HG02678 (cell line): ENCODE results near the gene KRT86.
"Not testable (repeated sequence)": the region's sequence is repeated elsewhere in the genome, so short reads cannot be mapped to it uniquely, and the experiment has no call there.

Experiments used
- ATAC-seq: cut with Tn5 transposase; IDR thresholded peaks from one replicate; pipeline ENCODE4 v1.9.1; 2021; ENCODE audit warnings: mild to moderate bottlenecking, moderate library complexity; ENCODE audit not compliant: unreplicated experiment

KRT86 gene

DNA sequence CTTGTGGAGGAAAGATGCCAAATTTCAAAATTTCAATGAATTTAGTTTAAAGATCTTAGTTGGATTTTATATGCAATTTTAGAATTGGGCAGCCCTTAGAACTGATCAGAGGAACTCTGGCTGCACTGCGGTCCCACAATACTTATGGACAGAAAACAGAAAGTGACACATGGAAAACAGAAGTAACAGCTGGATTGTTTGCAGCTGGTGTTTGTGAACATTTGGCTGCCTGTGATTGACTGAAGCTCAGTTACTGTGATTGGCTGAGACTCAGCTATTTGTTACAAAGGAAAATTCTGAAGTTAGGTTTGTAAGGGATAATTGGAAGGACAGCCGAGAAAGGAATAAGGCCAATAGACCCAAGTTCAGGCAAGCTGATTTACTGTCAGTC lies 10.0 kb upstream of the KRT86 start:
- ATAC-seq: no peak

DNA sequence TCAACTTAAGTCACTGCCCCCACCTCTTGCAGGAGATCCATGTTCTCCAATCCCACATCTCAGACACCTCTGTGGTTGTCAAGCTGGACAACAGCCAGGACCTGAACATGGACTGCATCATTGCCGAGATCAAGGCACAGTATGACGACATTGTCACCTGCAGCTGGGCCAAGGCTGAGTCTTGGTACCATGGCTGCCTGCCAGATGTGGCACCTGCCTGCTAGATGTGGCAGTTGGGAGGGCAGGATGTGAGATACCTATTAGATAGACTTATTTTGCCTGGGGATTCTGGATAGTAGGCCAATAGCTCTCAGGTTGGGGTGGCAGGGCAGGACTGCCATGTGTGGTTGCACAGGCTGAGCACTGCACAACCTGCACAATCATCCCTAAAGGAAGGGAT lies 7.9 kb upstream of the KRT86 start:
- ATAC-seq: no peak

- ATAC-seq: no peak
Observed at GRCh38 chr12:52267266-52267665, 7.2 kb upstream of the KRT86 start.

DNA sequence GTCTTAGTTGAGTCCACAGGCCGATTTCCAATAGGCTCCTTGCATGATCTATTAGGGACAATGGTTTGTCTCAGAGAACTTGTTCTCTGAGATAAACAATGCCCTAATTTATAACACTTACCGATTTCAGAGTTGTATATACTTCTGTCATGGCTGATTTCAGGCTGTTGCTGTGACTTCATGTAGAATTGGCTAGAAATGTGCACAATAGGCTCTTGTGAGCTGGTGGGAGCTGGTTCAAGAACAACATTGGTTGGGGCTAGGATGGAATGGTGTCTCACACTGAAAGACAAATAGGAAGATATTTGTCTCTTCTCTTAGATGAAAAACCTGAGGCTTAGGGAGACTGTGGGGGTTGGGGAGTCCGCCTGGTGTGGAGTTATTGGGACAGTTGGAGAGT lies 6.7 kb upstream of the KRT86 start:
- ATAC-seq: no peak

DNA sequence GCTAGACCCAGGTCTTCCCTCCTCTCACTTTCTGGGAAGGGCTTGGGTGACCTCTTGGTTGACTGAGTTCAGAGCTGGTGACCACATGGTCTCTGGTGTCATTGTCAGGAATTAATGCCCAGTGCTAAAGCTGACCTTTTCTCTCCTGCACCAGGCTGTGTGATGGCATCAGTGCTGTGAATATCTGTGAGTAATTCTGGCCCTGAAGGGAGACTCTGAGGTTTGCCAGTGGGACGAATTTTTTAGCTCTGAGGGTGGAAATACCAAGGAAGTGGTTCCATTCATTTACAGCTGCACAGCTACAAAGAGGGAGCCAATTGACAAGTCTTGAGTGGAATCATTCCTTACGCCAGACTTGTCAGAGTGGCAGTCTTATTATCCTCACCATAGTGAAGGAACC lies 6.2 kb upstream of the KRT86 start:
- no peak for ATAC-seq

DNA sequence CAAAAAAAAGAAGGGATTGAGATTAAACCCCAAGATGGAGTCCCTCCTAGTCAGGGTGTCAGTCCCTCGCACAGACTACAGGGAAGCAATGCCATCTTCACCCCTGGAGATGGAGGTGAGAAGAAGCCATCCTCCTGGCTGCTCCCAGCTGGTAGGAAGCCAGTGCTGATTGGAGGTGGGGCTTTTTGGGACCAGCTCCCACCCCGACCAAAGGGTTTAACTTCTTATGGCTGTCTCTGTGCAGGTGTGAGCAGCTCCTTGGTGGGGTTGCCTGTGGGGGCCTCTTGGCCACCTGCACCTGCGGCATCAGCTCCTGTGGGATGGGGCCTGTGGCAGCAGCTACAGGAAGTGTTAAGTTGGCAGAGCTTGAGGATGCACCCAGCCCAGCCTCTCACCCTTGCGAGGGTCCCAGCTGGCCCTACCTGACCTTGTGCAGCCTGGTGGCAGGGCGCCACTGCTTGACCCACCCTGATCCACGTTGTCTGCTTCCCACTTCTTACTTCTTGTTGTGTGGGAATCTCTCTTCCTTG lies 3.8 kb upstream of the KRT86 start:
- ATAC-seq: no peak

- no peak for ATAC-seq
Observed at GRCh38 chr12:52271158-52271557, 3.3 kb upstream of the KRT86 start.

- no peak for ATAC-seq
Observed at GRCh38 chr12:52275686-52276085, 1.2 kb downstream of the KRT86 start.

DNA sequence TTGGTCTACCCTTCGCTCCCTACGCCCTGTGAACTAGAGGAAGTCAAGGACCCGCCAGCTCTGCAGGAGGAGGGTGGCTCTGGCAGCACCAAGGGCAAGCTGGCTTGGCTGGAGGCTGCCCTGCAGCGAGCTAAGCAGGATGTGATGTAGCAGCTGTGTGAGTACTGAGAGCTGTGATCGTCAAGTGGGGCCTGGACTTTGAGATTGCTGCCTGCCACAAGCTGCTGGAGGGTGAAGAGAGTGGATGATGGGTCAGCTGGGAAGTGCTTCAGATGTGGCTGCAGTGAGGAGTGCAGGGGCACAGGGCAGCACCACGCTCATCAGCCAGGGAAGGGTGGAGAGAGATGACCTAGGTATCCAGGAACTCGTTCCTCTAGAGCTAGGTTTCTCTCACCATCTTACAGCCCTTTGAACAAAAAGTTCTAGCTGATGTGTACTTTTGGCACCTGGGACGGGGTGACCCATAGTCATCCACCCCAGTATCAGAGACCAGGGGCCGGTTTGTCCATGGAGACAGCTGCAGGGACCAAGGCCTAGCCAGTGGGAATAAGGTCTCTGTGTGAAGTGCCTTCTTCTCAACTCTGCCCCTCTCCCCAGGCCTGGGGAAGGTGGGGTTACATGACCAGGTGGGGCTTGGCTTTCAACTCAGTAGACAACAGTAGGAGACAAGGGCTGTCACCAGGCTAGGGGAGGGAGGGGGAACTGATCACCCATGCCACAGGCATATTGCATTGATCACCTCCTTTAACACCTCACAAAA lies 3.2 kb downstream of the KRT86 start:
- ATAC-seq: no peak

DNA sequence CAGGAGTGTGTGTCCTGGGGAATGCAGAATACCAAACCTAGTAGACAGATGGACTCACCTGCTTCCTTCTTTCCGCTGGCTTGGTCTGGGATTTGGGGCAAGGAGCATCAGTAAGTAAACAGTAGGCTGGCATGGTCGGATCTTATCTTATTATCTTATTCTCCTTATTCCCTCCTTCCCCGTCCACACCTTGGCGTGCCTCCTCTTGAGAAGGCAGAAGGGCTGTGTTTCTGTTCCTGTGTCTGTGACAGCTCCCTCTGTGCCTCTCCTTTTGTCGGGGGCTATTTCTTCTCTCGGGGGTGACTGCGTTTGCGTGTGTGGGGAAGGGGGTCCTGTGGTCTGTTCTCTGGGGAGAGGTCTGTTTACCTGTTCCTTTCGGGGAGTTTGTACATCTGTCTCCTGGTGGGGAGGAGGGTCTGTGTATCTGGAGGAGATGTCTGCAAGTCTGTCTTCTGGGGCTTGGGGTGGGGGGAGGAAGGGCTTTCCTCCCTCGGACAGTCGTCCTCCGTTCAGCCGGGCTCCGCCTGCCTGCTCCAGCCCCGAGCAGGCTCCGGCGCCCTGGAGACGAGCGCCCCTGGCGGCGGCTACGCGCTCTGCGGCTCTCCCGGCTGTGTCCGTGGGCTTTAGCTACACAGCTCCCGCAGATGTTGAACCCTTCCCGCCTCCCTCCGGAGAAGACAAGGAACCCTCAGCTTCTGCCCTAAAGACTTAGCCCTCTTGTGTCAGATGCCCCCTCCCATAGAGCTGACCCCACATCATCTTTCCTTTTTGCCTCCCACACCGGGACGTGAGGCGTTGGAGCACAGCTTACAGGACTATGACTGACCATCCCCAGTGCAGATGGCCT lies 4.4 kb downstream of the KRT86 start:
- ATAC-seq: peak; percentile 81

DNA sequence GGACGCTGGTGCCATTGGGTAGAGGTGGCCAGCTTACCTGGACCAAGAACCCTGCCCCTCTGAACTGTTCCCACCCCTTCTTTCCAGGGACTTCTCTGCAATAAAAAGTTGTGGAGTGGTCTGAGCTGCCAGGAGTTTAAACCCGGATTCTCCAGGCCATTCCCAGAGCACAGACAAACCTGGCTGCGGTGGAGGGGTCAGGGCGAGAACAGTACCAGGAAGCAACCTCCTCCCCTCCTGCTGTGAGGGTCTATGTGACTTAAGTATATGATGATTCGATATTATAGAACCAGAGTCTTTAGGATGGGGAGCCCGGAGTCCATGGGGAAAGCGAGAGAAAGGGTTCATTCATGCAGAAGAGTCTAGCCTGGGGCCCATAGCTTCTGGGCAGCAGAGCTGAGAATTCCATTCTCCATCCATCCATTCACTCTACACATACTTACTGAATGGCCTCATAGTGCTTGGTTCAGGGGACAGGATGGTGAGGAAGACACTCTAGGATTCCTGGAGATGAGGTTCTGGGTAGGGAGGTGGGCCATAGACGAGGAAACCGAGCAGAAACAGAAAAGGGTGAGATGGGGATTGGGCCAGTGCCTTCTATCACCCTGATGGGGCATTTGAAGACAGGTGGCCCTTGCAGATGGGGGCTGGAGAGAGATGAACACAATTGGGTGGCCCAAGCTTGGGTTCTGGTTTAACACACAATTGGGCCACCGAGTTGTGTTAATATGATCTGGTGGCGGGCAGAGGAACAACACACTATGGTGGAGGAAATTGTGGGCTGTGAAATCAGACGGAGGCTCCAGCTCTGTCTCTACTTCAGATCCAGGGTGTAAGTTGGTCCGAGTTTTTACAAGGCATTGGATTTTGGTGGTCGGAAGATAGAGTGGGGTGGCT lies 5.2 kb downstream of the KRT86 start:
- no peak for ATAC-seq

- no peak for ATAC-seq
Observed at GRCh38 chr12:52280319-52280795, 5.9 kb downstream of the KRT86 start.

DNA sequence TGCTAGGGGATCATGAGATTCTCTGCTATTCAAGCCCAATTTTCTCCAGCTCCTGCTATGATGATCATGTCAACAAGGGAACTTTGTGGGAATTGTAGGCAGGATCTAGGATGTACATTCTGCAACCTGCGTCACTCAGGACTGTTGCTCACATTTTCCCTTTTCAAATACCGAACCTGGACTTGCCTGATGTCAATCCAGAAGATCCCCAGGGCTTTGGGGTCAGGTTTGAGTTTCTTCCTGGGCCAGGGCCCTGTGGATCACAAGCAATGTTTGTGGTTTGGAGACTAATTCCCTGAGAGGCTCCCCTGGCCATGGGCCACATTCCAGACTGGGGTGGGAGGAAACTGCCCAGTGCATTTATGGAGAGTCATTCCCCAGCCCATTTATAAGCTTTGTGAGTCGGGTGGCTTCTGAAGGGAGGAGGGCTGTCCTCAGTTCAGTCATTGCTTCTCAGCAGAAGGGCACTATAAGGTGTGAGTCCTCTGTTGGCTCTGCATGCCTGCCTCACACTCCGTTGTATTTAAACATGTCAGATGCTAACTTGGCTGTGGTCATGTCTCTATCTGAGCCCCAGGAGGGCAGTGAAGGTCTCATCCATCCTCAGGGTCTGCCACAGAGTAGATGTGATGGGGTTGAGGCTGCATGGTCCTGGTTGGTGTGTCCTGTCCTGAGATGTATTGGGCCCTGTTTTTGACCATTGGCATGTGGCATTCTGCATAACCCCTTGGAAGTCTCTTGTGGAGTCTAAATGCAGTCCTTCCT lies 6.5 kb downstream of the KRT86 start:
- ATAC-seq: no peak

GRCh38 chr12:52284562-52285171 lies 10.2 kb downstream of the KRT86 start:
- no peak for ATAC-seq

GRCh38 chr12:52285172-52285745 lies 10.8 kb downstream of the KRT86 start:
- no peak for ATAC-seq

GRCh38 chr12:52285851-52286530 lies 11.5 kb downstream of the KRT86 start:
- no peak for ATAC-seq

DNA sequence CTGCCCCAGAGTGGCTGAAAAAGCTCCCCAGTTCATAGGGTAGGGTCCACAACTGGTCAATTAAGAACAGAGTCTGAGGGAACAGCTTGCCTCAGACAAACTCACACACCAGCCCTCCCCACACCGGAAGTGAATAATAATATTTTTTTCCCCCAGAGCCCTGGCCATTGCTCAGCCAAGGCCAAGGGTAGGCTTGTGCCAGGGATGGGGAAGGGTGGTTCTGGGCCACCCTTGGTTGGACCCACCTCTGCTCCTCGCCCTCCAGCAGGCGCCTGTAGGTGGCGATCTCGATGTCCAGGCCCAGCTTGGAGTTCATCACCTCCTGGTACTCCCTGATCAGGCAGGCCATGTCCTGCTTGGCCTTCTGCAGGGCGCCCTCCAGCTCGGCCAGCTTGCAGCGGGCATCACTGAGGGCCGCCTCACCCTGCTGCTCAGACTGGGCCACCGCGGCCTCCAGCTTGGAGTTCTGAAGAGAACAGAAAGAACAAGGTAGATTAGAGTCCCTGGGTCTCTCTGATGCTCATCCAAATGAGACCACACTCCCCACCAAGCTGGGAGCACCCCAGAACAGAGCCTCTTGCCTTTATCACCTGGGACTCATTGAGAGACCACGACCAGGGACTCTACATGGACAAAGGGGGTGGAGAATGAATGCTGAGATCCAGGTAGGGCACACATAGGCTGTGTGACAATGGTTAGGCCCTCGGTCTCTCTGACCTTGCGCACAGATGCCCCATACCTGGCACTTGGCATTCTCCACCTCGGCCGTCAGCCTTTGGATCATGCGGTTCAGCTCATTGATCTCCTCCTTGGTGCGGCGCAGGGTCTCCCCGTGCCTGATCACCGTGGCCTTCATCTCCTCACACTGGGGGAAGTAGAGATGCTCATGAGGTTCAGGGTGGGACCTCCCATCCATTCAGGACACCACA lies 12.7 kb downstream of the KRT86 start:
- ATAC-seq: not testable (repeated sequence)
